K562 (cell line): Measurements from ENCODE around the gene MACF1. TPM values are rescaled to one million over a fixed set of nuclear protein-coding genes. Genes with fewer than 3 reads are reported as not detected.

Experiments
- ATAC-seq: fragments of 200-7000 bp; cut with Tn5 transposase; 3 replicates; pipeline ENCODE4 v1.9.1; 2020; ENCODE audit warnings: moderate library complexity
- BruUV-seq: library from RNA; stranded (reverse); fragments of 400-500 nt; replicated peaks from 2 replicates; lab custom pipeline; 2021; lab: Mats Ljungman, UMichigan
- CTCF ChIA-PET: fragments of 300-600 bp; formaldehyde crosslinking; extraction: SDS; loops from one replicate; lab custom pipeline; 2021; ENCODE audit warnings: low intra/inter-chr PET ratio; lab: Yijun Ruan, JAX
- POLR2A ChIA-PET: fragments of 300-600, 350-650 bp; sonication (Branson Sonifier 250); formaldehyde crosslinking; extraction: SDS; loops from one replicate; lab custom pipeline; 2021; ENCODE audit warnings: antibody characterized with exemption, inconsistent platforms; lab: Yijun Ruan, JAX
- DNase-seq, 4 experiments: peaks; one replicate each; pipeline versions ENCODE4 v3.0.0 to v3.0.0-alpha.2; 2011 to 2018; ENCODE audit warnings: low spot score in 3 of 4, mixed read lengths in 3 of 4; ENCODE audit errors: extremely low read depth in 1 of 4
- FAIRE-seq: peaks from 2 replicates; lab custom pipeline; 2011; peaks lifted over from hg19 to GRCh38; lab: Jason Lieb, UNC
- H2AFZ ChIP-seq: 2 replicates; pipeline ENCODE4 v1.6.0; 2011; ENCODE audit warnings: low read depth, low read length, control low read depth, inconsistent platforms
- H3K27ac ChIP-seq: fragments of 200-600 bp; 3 replicates; pipeline ENCODE4 v1.8.0; 2011; ENCODE audit warnings: low read depth, mild to moderate bottlenecking, control low read depth, inconsistent platforms, low read length, moderate library complexity, mixed read lengths; ENCODE audit errors: extremely low read depth
- H3K27me3 ChIP-seq, 2 experiments: fragments of 300-600 bp in 1 of 2; 2 replicates in 1 of 2; 3 replicates in 1 of 2; pipeline versions ENCODE4 v1.6.0 to v1.8.0; 2011; ENCODE audit warnings: inconsistent platforms in 2 of 2, low read length in 2 of 2, mild to moderate bottlenecking in 1 of 2, mixed read lengths in 1 of 2, moderate library complexity in 1 of 2; ENCODE audit not compliant: control insufficient read depth in 2 of 2, insufficient read depth in 2 of 2
- H3K36me3 ChIP-seq: fragments of 300-600 bp; 3 replicates; pipeline ENCODE4 v1.8.0; 2011; ENCODE audit warnings: mild to moderate bottlenecking, low read length, inconsistent platforms; ENCODE audit not compliant: control insufficient read depth, insufficient read depth
- H3K4me1 ChIP-seq, 2 experiments: fragments of 200-600 bp in 1 of 2; replicated peaks in 1 of 2; 2 replicates in 1 of 2; 3 replicates in 1 of 2; pipeline versions ENCODE4 v1.5.1 to v1.8.0; 2011; ENCODE audit warnings: inconsistent platforms in 2 of 2, low read length in 2 of 2, mild to moderate bottlenecking in 1 of 2, mixed read lengths in 1 of 2, moderate library complexity in 1 of 2; ENCODE audit not compliant: control insufficient read depth in 2 of 2, insufficient read depth in 2 of 2
- H3K4me2 ChIP-seq: 2 replicates; pipeline ENCODE4 v1.6.1; 2011; ENCODE audit warnings: low read length, control low read depth, inconsistent platforms, mixed read lengths; ENCODE audit not compliant: insufficient read depth
- H3K4me3 ChIP-seq: fragments of 200-600 bp; sonication (generic), shearing (Covaris generic); 2 replicates; pipeline ENCODE4 v1.5.1; 2016; ENCODE audit warnings: control low read depth, inconsistent platforms
- H3K79me2 ChIP-seq: fragments of 200-600 bp; 3 replicates; pipeline ENCODE4 v1.8.0; 2011; ENCODE audit warnings: low read length, inconsistent platforms; ENCODE audit not compliant: control insufficient read depth, insufficient read depth
- H3K9ac ChIP-seq, 2 experiments: 2 replicates each; pipeline versions ENCODE4 v1.6.0 to v1.6.1; 2011; ENCODE audit warnings: low read depth in 2 of 2, low read length in 2 of 2, control low read depth in 1 of 2, inconsistent platforms in 1 of 2, mild to moderate bottlenecking in 1 of 2, mixed read lengths in 1 of 2; ENCODE audit not compliant: insufficient read depth in 1 of 2
- H3K9me1 ChIP-seq: one replicate; pipeline ENCODE4 v1.6.0; 2011; ENCODE audit warnings: inconsistent platforms, mild to moderate bottlenecking, low read length, moderate library complexity; ENCODE audit not compliant: control insufficient read depth, insufficient read depth
- H3K9me3 ChIP-seq: replicated peaks from 2 replicates; pipeline ENCODE4 v1.5.1; 2011; ENCODE audit warnings: low read depth, low read length, inconsistent platforms; ENCODE audit not compliant: control insufficient read depth, insufficient read depth
- H4K20me1 ChIP-seq: replicated peaks from 2 replicates; pipeline ENCODE4 v1.6.1; 2011; ENCODE audit warnings: low read length, inconsistent platforms, mixed read lengths; ENCODE audit not compliant: control insufficient read depth, insufficient read depth
- BCL6 ChIP-seq: fragments of 250-450 bp; sonication (Bioruptor Pico); IDR thresholded peaks from 2 replicates; pipeline ENCODE4 v1.4.0; 2020
- CBFA2T2 ChIP-seq: fragments of 450-650 bp; conservative IDR thresholded peaks from 2 replicates; pipeline ENCODE4 v1.6.1; 2017; ENCODE audit warnings: mild to moderate bottlenecking
- IFI16 ChIP-seq: fragments of 250-450 bp; sonication (Bioruptor Pico); IDR thresholded peaks from 2 replicates; pipeline ENCODE4 v2.1.2; 2022; ENCODE audit warnings: mild to moderate bottlenecking, inconsistent platforms
- KLF1 ChIP-seq: fragments of 450-650 bp; IDR thresholded peaks from 2 replicates; pipeline ENCODE4 v1.6.1; 2016; ENCODE audit warnings: missing genetic modification characterization, missing compliant biosample characterization
- LCOR ChIP-seq: sonication (generic); formaldehyde crosslinking; IDR thresholded peaks from 2 replicates; pipeline ENCODE4 v1.8.0; 2022; ENCODE audit warnings: mild to moderate bottlenecking, missing genetic modification reagents
- PURB ChIP-seq: sonication (generic); formaldehyde crosslinking; IDR thresholded peaks from 2 replicates; pipeline ENCODE4 v1.9.0; 2021; ENCODE audit warnings: low read depth, mild to moderate bottlenecking, missing genetic modification reagents
- RBBP5 ChIP-seq: fragments of 200-600 bp; sonication (generic); IDR thresholded peaks from 2 replicates; pipeline ENCODE4 v1.6.1; 2012; ENCODE audit warnings: borderline replicate concordance, mild to moderate bottlenecking, low read length, control low read depth, inconsistent platforms; ENCODE audit not compliant: insufficient read depth, poor library complexity, severe bottlenecking
- RBM25 ChIP-seq: fragments of 200-400 bp; formaldehyde crosslinking; IDR thresholded peaks from 2 replicates; pipeline ENCODE4 v1.6.1; 2018; ENCODE audit warnings: low read length, low read depth, moderate library complexity; ENCODE audit not compliant: severe bottlenecking
- SNRNP70 ChIP-seq: fragments of 200-400 bp; formaldehyde crosslinking; optimal IDR thresholded peaks from 2 replicates; pipeline ENCODE3; 2017; ENCODE audit warnings: low read depth, low read length
- TFAP4 ChIP-seq: sonication (generic); formaldehyde crosslinking; IDR thresholded peaks from 2 replicates; pipeline ENCODE4 v1.8.0; 2022; ENCODE audit warnings: missing genetic modification reagents, mild to moderate bottlenecking, moderate library complexity, borderline replicate concordance
- TSC22D4 ChIP-seq: fragments of 450-650 bp; IDR thresholded peaks from 2 replicates; pipeline ENCODE4 v1.6.1; 2016; ENCODE audit warnings: missing genetic modification characterization, missing biosample characterization, control low read depth
- ZBTB34 ChIP-seq: fragments of 250-450 bp; sonication (Bioruptor Pico); IDR thresholded peaks from 2 replicates; pipeline ENCODE4 v1.8.0; 2021; ENCODE audit warnings: mild to moderate bottlenecking, moderate library complexity
- ZFP1 ChIP-seq: fragments of 450-650 bp; formaldehyde crosslinking; IDR thresholded peaks from 2 replicates; pipeline ENCODE4 v1.4.0; 2020; ENCODE audit warnings: mild to moderate bottlenecking, mixed read lengths
- ZNF175 ChIP-seq: fragments of 200-800 bp; sonication (Bioruptor generic); IDR thresholded peaks from 2 replicates; pipeline ENCODE4 v1.6.1; 2016; ENCODE audit warnings: low read depth, mild to moderate bottlenecking, missing genetic modification characterization, missing compliant biosample characterization
- ZNF274 ChIP-seq: IDR thresholded peaks from 2 replicates; pipeline ENCODE4 v1.6.1; 2011; ENCODE audit warnings: low read depth, mild to moderate bottlenecking, low read length, moderate library complexity, borderline replicate concordance
- ZNF384 ChIP-seq: IDR thresholded peaks from 2 replicates; pipeline ENCODE4 v1.6.1; 2012; ENCODE audit warnings: low read depth, low read length, improper control_type of control experiment
- WGBS: fragments of 100-300 bp; shearing (Covaris generic); methylation state at CpG from one replicate; pipeline ENCODE4 v1.1.6; 2016; ENCODE audit warnings: low coverage, mixed read lengths; ENCODE audit not compliant: insufficient coverage; ENCODE audit errors: missing lambda C conversion rate; 5-methylcytosine and 5-hydroxymethylcytosine counted together
- in situ Hi-C: fragments of 300-500 bp; cut with MboI; formaldehyde crosslinking; loops from 4 replicates; pipeline ENCODE4 v1.15.0; 2018; ENCODE audit warnings: inconsistent platforms, mixed read lengths
- intact Hi-C: fragments of 100-400 bp; cut with micrococcal nuclease; formaldehyde crosslinking; loops from 2 replicates; pipeline ENCODE4 v1.14.2; 2022
- polyA plus RNA-seq, 8 experiments: library from polyadenylated mRNA; depleted of rRNA in 4 of 8; stranded (reverse) in 5 of 8; unstranded in 3 of 8; fragments of >200 nt; fragmentation: Nextera tagmentation in 2 of 8; fragmentation: Illumina TruSeq in 1 of 8; extraction: Ambion mirVana in 2 of 8; extraction: Trizol in 1 of 8; gene quantifications; 2 replicates each; pipeline versions ENCODE4 v1.2.1 to v1.2.3, GENCODE V29; 2011 to 2014; ENCODE audit warnings: inconsistent platforms in 1 of 8, missing spikeins in 1 of 8
- total RNA-seq, 7 experiments: library from RNA; depleted of rRNA in 6 of 7; stranded (reverse); fragments of >200 nt in 6 of 7; fragmentation: Illumina TruSeq in 2 of 7; extraction: Trizol in 2 of 7; gene quantifications; 2 replicates each; pipeline versions ENCODE4 v1.2.1 to v1.2.3, GENCODE V29; 2011 to 2021; ENCODE audit warnings: low replicate concordance in 1 of 7
- TF ChIP-seq, protein P1 (sequence below): sonication (generic); formaldehyde crosslinking; IDR thresholded peaks from 2 replicates; pipeline ENCODE4 v1.8.0; 2023; ENCODE audit warnings: mild to moderate bottlenecking, missing genetic modification reagents

MACF1 gene
- total and polyA plus RNA-seq, 9 of the 15 experiments (the other 6 are each of a cell fraction or from before 2014, with no cell fraction given) = 13.2 to 232 (median 112) TPM

DNA sequence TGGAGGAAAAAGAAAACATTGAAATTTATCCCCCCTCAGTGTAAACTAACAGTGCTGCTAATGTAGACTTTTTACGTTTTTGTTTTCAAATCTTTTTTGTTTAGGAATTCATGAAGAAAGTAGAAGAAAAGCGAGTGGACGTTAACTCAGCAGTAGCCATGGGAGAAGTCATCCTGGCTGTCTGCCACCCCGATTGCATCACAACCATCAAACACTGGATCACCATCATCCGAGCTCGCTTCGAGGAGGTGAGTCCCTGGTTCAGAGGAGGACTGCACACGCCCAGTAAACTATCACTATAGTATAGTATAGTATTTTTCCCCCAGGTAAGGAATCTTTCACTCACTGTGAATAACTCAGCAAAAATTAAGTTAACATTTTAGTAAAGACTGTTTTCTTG lies 249.1 kb downstream of the MACF1 start:
- Histone ChIP-seq H3K36me3 (peaks cover 94% of the 10 kb centered on the region), H3K9ac (no peak overlapping the region), H4K20me1 (no peaks in the 10 kb centered on the region), H3K9me3 (no peaks in the 10 kb centered on the region), H3K79me2 (no peaks in the 10 kb centered on the region), H2AFZ (no peak overlapping the region), H3K27ac (no peak overlapping the region), H3K4me2 (no peak overlapping the region), H3K9me1 (no peaks in the 10 kb centered on the region), H3K27me3 (no peaks in the 10 kb centered on the region), H3K4me3 (no peak overlapping the region), H3K4me1 (no peaks in the 10 kb centered on the region)
- intact Hi-C loops = no loop called here
- CTCF ChIA-PET = no interaction called here
- FAIRE-seq = no peak
- 86% methylated on average over 8 of the region's 8 CpGs for WGBS
- in situ Hi-C loops = no loop called here
- no peak for ATAC-seq
- BruUV-seq = no TSS peak
- POLR2A ChIA-PET = interaction anchor here (0.5 kb wide), 1 partner anchor 14 kb away, joined by 3 read pairs; no protein-coding TSS in a partner anchor
- DNase-seq = no peak
- TF ChIP-seq LCOR = no peak
- no peak for TF ChIP-seq CBFA2T2
- TF ChIP-seq RBBP5 = no peak
- no peak for TF ChIP-seq ZNF384
- TF ChIP-seq ZBTB34 = no peak
- no peak for TF ChIP-seq TSC22D4 (tag)
- TF ChIP-seq KLF1 (tag) = no peak
- TF ChIP-seq, protein P1, sequence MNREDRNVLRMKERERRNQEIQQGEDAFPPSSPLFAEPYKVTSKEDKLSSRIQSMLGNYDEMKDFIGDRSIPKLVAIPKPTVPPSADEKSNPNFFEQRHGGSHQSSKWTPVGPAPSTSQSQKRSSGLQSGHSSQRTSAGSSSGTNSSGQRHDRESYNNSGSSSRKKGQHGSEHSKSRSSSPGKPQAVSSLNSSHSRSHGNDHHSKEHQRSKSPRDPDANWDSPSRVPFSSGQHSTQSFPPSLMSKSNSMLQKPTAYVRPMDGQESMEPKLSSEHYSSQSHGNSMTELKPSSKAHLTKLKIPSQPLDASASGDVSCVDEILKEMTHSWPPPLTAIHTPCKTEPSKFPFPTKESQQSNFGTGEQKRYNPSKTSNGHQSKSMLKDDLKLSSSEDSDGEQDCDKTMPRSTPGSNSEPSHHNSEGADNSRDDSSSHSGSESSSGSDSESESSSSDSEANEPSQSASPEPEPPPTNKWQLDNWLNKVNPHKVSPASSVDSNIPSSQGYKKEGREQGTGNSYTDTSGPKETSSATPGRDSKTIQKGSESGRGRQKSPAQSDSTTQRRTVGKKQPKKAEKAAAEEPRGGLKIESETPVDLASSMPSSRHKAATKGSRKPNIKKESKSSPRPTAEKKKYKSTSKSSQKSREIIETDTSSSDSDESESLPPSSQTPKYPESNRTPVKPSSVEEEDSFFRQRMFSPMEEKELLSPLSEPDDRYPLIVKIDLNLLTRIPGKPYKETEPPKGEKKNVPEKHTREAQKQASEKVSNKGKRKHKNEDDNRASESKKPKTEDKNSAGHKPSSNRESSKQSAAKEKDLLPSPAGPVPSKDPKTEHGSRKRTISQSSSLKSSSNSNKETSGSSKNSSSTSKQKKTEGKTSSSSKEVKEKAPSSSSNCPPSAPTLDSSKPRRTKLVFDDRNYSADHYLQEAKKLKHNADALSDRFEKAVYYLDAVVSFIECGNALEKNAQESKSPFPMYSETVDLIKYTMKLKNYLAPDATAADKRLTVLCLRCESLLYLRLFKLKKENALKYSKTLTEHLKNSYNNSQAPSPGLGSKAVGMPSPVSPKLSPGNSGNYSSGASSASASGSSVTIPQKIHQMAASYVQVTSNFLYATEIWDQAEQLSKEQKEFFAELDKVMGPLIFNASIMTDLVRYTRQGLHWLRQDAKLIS (CRISPR knock-in tag) = no peak
- no peak for TF ChIP-seq SNRNP70
- TF ChIP-seq ZFP1 (CRISPR knock-in tag) = no peak
- TF ChIP-seq ZNF175 (CRISPR knock-in tag) = no peak
- TF ChIP-seq ZNF274 = no peak
- no peak for TF ChIP-seq BCL6 (CRISPR knock-in tag)
- no peak for TF ChIP-seq PURB (CRISPR knock-in tag)
- TF ChIP-seq IFI16 (CRISPR knock-in tag) = no peak
- no peak for TF ChIP-seq TFAP4
- no peak for TF ChIP-seq RBM25
